22Rv1 (cell line): Measurements from ENCODE around the gene RIC1.

Experiments used
- H3K27ac ChIP-seq: fragments of 450-650 bp; 2 replicates; pipeline ENCODE4 v1.5.1; 2017
- ZFX ChIP-seq: fragments of 450-650 bp; IDR thresholded peaks from 2 replicates; pipeline ENCODE4 v1.6.1; 2017; ENCODE audit warnings: antibody characterized with exemption, borderline replicate concordance
- TF ChIP-seq, protein P1 (sequence below): fragments of 450-650 bp; IDR thresholded peaks from 2 replicates; pipeline ENCODE4 v1.5.1; 2017; ENCODE audit warnings: mild to moderate bottlenecking

RIC1 gene

DNA sequence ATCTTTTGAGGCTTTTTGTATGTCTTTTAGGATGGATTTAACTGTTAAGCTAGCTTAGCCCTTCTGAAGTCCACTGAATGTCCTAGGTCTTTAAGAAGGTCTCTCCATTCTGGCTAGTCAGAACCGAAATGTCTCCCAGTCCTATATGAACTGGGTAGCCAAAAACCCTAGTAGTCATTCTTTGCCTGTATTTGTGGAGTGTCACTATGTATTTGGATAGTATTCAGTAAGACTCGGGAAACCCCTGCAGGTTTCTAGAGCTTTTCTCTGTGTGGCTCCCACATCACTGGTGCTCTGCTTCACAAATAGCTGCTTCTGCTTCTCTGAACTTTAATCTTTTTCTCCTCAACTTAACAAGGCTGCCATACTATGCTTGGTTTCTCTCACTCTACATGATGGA, 68.0 kb downstream of the RIC1 start:
- peak overlapping the region; percentile 21 for H3K27ac ChIP-seq
- TF ChIP-seq, protein P1, sequence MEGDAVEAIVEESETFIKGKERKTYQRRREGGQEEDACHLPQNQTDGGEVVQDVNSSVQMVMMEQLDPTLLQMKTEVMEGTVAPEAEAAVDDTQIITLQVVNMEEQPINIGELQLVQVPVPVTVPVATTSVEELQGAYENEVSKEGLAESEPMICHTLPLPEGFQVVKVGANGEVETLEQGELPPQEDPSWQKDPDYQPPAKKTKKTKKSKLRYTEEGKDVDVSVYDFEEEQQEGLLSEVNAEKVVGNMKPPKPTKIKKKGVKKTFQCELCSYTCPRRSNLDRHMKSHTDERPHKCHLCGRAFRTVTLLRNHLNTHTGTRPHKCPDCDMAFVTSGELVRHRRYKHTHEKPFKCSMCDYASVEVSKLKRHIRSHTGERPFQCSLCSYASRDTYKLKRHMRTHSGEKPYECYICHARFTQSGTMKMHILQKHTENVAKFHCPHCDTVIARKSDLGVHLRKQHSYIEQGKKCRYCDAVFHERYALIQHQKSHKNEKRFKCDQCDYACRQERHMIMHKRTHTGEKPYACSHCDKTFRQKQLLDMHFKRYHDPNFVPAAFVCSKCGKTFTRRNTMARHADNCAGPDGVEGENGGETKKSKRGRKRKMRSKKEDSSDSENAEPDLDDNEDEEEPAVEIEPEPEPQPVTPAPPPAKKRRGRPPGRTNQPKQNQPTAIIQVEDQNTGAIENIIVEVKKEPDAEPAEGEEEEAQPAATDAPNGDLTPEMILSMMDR = no peak
- no peak for TF ChIP-seq ZFX

DNA sequence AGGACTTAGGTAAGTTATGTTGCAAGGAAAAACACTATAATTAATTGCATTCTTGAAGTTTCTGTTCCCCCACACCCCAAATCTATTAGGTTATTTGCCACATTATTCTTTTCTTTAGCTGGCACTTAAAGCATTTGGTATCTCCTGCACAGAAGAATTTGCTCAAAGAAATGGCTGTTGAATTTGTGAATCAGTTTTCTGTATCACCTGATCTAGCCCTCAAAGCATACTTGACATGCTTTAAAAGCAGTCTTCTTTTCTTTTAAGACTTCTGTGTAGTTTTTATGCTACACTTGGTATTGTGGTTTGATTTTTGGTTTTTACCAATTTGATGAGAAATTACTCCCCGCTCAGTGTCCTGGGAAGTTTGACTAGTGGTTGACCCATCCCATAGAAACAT, 69.1 kb downstream of the RIC1 start:
- H3K27ac ChIP-seq = no peak overlapping the region
- no peak for TF ChIP-seq ZFX
- TF ChIP-seq, protein P1 = no peak

GRCh38 chr9:5698810-5699556, 70.1 kb downstream of the RIC1 start:
- TF ChIP-seq ZFX = no peak
- TF ChIP-seq, protein P1 = no peak
- no peak overlapping the region for H3K27ac ChIP-seq

DNA sequence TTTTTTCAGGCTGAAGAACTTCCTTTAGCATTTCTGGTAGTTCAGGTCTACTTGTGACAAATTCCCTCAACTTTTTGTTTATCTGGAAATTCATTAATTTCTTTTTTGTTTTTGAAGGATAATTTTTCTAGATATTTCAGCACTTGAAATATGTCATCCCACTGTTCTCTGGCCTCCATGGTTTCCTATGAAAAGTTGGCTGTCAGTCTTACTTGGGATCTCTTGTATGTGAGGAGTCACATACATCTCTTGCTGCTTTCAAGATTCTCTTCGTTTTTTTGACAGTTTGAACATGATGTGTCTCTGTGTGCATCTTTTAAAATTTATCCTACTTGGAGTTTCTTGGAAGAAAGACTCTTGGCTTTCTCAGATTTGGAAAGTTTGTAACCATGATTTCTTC, 79.5 kb downstream of the RIC1 start:
- TF ChIP-seq, protein P1 = no peak
- TF ChIP-seq ZFX = no peak
- H3K27ac ChIP-seq = no peak overlapping the region

DNA sequence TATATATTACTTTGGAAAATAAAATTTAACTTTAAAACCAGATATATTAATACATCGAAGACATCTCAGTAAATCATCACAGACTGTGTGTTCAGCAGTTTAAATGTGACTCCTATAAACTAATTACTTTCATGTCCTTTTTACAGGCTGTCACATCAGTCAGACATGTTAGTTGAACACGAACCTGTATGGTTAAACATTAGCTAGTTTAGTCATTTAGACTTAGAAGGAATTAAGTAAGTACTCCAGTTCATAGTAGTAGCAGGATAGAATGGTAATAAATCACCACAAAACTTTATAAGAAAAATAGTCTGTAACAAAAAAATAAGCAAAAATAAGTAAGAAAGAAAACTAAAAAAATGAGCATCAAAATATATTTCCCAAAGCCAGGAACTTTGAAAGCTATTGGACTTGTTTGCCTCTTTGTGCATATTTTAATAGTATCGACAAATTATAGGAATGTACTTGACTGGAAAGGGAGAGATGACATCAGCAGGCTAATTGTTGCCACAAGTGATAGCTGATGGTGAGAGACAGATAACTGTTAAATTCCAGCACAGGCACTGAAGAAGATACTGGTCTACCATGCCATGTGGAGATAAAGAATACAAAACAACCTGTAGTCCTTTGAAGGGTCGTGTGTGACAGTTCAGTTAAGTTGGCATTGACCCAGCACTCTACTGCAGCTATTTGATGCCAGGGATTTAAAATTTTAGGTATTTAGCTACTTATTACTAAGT, 83.9 kb downstream of the RIC1 start:
- no peak for TF ChIP-seq ZFX
- TF ChIP-seq, protein P1 = no peak
- H3K27ac ChIP-seq = no peak overlapping the region

GRCh38 chr9:5714501-5715401, 85.8 kb downstream of the RIC1 start:
- TF ChIP-seq ZFX = no peak
- TF ChIP-seq, protein P1 = peak; percentile 48
- no peak overlapping the region for H3K27ac ChIP-seq
